ENCODE data around the gene ZNF442.
"Not testable (repeated sequence)": the region's sequence is repeated elsewhere in the genome, so short reads cannot be mapped to it uniquely, and the experiment has no call there.

The ZNF442 gene

GRCh38 chr19:12318782-12319413 lies 46.6 kb downstream of the ZNF442 start:
- Histone ChIP-seq H3K4me3 (ENCODE audit: low read depth, low read length) (no peak overlapping the region), H3K36me3 (ENCODE audit: control insufficient read depth, insufficient read depth, low read length) (no peaks in the 10 kb centered on the region), H3K9ac (no peak overlapping the region), H2AFZ (no peak overlapping the region), H3K4me2 (ENCODE audit: low read length) (no peak overlapping the region), H3K9me3 (ENCODE audit: control insufficient read depth, low read length) (no peaks in the 10 kb centered on the region), H3K4me1 (no peaks in the 10 kb centered on the region), H3K79me2 (peaks cover 4% of the 10 kb centered on the region), H3K27ac (no peak overlapping the region), H3K27me3 (ENCODE audit: control insufficient read depth, insufficient read depth, low read length) (no peaks in the 10 kb centered on the region)
- TF ChIP-seq CTCF (IDR thresholded peaks at IDR 0.05): no peak

- TF ChIP-seq CTCF (IDR thresholded peaks at IDR 0.05): no peak
- H3K36me3 ChIP-seq (ENCODE audit: control insufficient read depth, insufficient read depth, low read length): no peaks in the 10 kb centered on the region
- H3K9me3 ChIP-seq (ENCODE audit: control insufficient read depth, low read length): no peaks in the 10 kb centered on the region
- H3K4me1 ChIP-seq: no peaks in the 10 kb centered on the region
- no peak overlapping the region for H3K4me3 ChIP-seq (ENCODE audit: low read depth, low read length)
- H3K4me2 ChIP-seq (ENCODE audit: low read length): no peak overlapping the region
- H3K79me2 ChIP-seq: peaks cover 2% of the 10 kb centered on the region
- no peak overlapping the region for H3K27ac ChIP-seq
- H2AFZ ChIP-seq: no peak overlapping the region
- H3K27me3 ChIP-seq (ENCODE audit: control insufficient read depth, insufficient read depth, low read length): no peaks in the 10 kb centered on the region
- no peak overlapping the region for H3K9ac ChIP-seq
These were observed 50.9 kb downstream of the ZNF442 start for GRCh38 chr19:12314553-12314952.

- not testable (repeated sequence) for H3K4me1 ChIP-seq; H3K9ac ChIP-seq; H3K4me2 ChIP-seq (ENCODE audit: low read length); H3K36me3 ChIP-seq (ENCODE audit: control insufficient read depth, insufficient read depth, low read length); H3K79me2 ChIP-seq; H3K4me3 ChIP-seq (ENCODE audit: low read depth, low read length); H2AFZ ChIP-seq; H3K9me3 ChIP-seq (ENCODE audit: control insufficient read depth, low read length); H3K27ac ChIP-seq; H3K27me3 ChIP-seq (ENCODE audit: control insufficient read depth, insufficient read depth, low read length)
These were observed 56.6 kb downstream of the ZNF442 start for GRCh38 chr19:12308891-12309290.
